Sigmoid colon (tissue), 4 donors: ENCODE measurements around the gene TP53BP2.

ENCODE experiments used
- EP300 ChIP-seq, 4 donors: sonication (generic); formaldehyde crosslinking; IDR thresholded peaks; one replicate each; pipeline ENCODE4 v1.6.1; 2017; ENCODE audit warnings: antibody characterized with exemption in 4 of 4
- POLR2A ChIP-seq, 2 donors: fragments of 450-650 bp; IDR thresholded peaks; one replicate each; pipeline ENCODE4 v1.6.1; 2016; ENCODE audit warnings: antibody characterized with exemption in 2 of 2, mild to moderate bottlenecking in 2 of 2, moderate library complexity in 2 of 2
- POLR2AphosphoS5 ChIP-seq, 4 donors: sonication (generic); formaldehyde crosslinking; IDR thresholded peaks; one replicate each; pipeline ENCODE4 v1.6.1; 2017; ENCODE audit warnings: antibody characterized with exemption in 4 of 4
- TF ChIP-seq, protein P1 (sequence below), 4 experiments: fragments of 450-650 bp in 3 of 4; fragments of 200-600 bp in 1 of 4; IDR thresholded peaks; one replicate each; pipeline ENCODE4 v1.5.1; 2016 to 2019; ENCODE audit warnings: antibody characterized with exemption in 4 of 4, mild to moderate bottlenecking in 3 of 4, moderate library complexity in 2 of 4

DNA sequence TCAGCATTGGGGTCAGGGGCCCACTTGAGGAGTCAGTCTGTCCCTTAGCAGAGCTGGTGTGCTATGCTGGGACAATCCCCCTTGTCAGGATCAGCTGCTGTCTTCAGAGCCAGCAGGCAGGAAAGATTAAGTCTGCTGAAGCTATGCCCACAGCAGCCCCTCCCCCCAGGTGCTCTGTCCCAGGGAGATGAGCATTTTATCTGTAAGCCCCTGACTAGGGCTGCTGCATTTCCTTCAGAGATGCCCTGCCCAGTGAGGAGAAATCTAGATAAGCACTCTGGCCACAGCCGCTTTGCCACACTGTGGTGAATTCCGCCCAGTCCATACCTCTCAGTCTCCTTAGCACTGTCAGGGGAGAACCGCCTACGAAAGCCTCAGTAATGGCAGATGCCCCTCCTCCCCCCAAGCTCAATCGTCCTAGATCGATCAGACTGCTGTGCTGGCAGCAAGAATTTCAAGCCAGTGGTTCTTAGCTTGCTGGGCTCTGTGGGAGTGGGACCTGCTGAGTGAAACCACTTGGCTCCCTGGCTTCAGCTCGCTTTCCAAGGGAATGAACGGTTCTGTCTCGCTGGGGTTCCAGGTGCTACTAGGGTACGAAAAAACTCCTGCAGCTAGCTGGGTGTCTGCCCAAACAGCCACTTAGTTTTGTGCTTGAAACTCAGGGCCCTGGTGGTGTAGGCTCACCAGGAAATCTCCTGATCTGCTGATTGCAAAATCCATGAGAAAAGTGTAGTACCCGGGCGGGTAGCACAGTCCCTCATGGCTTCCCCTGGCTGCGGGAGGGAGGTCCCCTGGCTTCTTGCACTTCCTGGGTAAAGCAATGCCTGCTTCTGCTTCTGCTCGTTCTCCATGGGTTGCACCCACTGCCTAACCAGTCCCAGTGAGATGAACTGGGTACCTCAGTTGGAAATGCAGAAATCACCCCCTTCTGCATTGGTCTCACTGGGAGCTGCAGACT lies 25.1 kb upstream of the TP53BP2 start:
- TF ChIP-seq, protein P1, sequence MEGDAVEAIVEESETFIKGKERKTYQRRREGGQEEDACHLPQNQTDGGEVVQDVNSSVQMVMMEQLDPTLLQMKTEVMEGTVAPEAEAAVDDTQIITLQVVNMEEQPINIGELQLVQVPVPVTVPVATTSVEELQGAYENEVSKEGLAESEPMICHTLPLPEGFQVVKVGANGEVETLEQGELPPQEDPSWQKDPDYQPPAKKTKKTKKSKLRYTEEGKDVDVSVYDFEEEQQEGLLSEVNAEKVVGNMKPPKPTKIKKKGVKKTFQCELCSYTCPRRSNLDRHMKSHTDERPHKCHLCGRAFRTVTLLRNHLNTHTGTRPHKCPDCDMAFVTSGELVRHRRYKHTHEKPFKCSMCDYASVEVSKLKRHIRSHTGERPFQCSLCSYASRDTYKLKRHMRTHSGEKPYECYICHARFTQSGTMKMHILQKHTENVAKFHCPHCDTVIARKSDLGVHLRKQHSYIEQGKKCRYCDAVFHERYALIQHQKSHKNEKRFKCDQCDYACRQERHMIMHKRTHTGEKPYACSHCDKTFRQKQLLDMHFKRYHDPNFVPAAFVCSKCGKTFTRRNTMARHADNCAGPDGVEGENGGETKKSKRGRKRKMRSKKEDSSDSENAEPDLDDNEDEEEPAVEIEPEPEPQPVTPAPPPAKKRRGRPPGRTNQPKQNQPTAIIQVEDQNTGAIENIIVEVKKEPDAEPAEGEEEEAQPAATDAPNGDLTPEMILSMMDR (IDR thresholded peaks at IDR 0.05): no peak
- TF ChIP-seq POLR2A (IDR thresholded peaks at IDR 0.05) (no peak), POLR2AphosphoS5 (IDR thresholded peaks at IDR 0.05) (no peak), EP300 (IDR thresholded peaks at IDR 0.05) (no peak)
